ENCODE results near the gene ARMC7. TPM values are rescaled to one million over a fixed set of nuclear protein-coding genes. Genes with fewer than 3 reads are reported as not detected.
"Not testable (repeated sequence)": the region's sequence is repeated elsewhere in the genome, so short reads cannot be mapped to it uniquely, and the experiment has no call there.

ARMC7 gene
- total RNA-seq, 2 experiments from 2014 or later: 16.2 to 17.6 TPM

DNA sequence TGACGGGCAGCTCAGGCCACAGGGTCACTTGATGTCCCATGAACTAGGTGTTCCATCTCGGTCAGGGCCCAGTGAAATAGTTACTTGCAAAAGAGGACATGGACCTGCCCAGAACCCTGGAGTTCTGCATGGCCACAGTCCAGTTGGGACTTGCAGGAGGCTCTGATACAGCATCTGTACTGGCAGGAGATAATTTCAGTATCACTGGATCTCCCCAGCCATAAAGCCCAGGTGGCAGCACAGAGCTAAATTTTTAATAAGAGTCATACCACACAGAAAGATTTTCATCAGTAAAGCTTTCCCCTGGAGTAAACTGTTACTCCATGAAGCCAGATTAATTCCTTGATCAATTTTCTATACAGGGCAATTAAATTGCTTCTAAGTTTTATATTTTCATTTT, 40.0 kb upstream of the ARMC7 start:
- Mint-ChIP-seq H3K4me3 (no peak overlapping the region), H3K4me1 (peaks cover 21% of the 10 kb centered on the region), H3K27ac (no peak overlapping the region), H3K36me3 (peaks cover 2% of the 10 kb centered on the region), H3K9me3 (no peaks in the 10 kb centered on the region), H3K27me3 (no peaks in the 10 kb centered on the region)
- POLR2A ChIA-PET: interaction anchor here (0.7 kb wide), 1 partner anchor 44 kb away, joined by 3 read pairs; no protein-coding TSS in a partner anchor
- DNase-seq: no peak
- ATAC-seq (ENCODE audit: low read depth): peak; percentile 34

GRCh38 chr17:75071478-75072271, 38.1 kb upstream of the ARMC7 start:
- H3K27ac Mint-ChIP-seq, POLR2A ChIA-PET, H3K27me3 Mint-ChIP-seq: not testable (repeated sequence)

DNA sequence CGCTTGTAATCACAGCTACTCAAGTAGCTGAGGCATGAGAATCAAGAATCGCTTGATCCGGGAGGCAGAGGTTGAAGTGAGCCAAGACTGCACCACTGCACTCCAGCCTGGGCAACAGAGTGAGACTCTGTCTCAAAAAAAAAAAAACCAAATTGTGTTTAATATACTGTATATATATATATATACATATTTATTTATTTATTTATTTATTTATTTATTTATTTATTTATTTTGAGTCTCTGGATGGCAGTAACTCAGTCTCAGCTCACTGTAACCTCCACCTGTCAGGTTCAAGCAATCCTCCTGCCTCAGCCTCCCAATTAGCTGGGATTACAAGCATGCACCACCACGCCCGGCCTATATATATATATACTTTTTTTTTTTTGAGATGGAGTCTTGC, 36.9 kb upstream of the ARMC7 start:
- not testable (repeated sequence) for H3K4me3 Mint-ChIP-seq; ATAC-seq (ENCODE audit: low read depth); H3K27ac Mint-ChIP-seq; H3K4me1 Mint-ChIP-seq; H3K9me3 Mint-ChIP-seq; DNase-seq; H3K27me3 Mint-ChIP-seq; H3K36me3 Mint-ChIP-seq
- POLR2A ChIA-PET: interaction anchor here (0.9 to 1.5 kb wide), 4 partner anchors 15 to 37 kb away, joined by 3 to 5 read pairs (median 4); partner anchors contain the start of gene ARMC7

More at GRCh38 chr17:75071478-75072271, 38.1 kb upstream of the ARMC7 start:
- H3K4me3 Mint-ChIP-seq; H3K9me3 Mint-ChIP-seq; ATAC-seq (ENCODE audit: low read depth); DNase-seq; H3K36me3 Mint-ChIP-seq: not testable (repeated sequence)
- H3K4me1 Mint-ChIP-seq: peaks cover 11% of the 10 kb centered on the region

DNA sequence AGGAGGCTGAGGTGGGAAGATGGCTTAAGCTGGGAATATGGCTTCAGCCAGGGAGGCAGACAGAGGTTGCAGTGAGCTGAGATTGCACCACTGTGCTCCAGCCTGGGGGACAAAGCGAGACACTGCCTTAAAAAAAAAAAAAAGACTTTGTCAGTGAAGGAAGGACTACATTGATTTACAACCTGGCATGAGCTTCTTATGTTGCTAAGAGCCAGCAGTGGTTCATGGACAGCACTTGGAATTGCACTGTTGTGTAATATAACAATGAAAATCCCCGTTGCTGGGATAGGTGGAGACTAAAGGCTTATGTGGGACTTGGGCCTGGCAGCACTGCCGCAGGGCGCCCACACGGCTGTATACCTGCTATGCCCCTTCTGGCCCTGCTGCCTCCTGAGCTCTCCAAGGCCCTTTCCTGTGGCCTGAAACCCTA, 36.1 kb upstream of the ARMC7 start:
- Mint-ChIP-seq H3K9me3 (no peaks in the 10 kb centered on the region), H3K4me3 (no peak overlapping the region), H3K4me1 (peaks cover 3% of the 10 kb centered on the region), H3K27ac (no peak overlapping the region), H3K27me3 (no peaks in the 10 kb centered on the region), H3K36me3 (no peaks in the 10 kb centered on the region)
- ATAC-seq (ENCODE audit: low read depth) (no peak), DNase-seq (no peak)
- POLR2A ChIA-PET: interaction anchor here (0.8 to 1.5 kb wide), 5 partner anchors 15 to 40 kb away, joined by 3 to 5 read pairs (median 3); partner anchors contain the start of gene ARMC7

- Mint-ChIP-seq H3K4me3 (no peak overlapping the region), H3K27me3 (no peaks in the 10 kb centered on the region), H3K9me3 (no peaks in the 10 kb centered on the region), H3K36me3 (no peaks in the 10 kb centered on the region), H3K4me1 (no peaks in the 10 kb centered on the region), H3K27ac (no peak overlapping the region)
- ATAC-seq (ENCODE audit: low read depth) (no peak), DNase-seq (no peak)
- POLR2A ChIA-PET: interaction anchor here (0.8 to 1.5 kb wide), 2 partner anchors 35 to 40 kb away, joined by 3 to 5 read pairs; partner anchors contain the start of gene ARMC7
These were observed 35.2 kb upstream of the ARMC7 start for GRCh38 chr17:75074532-75074931.

GRCh38 chr17:75075597-75076336, 34.0 kb upstream of the ARMC7 start:
- ATAC-seq (ENCODE audit: low read depth) (no peak), DNase-seq (no peak)
- POLR2A ChIA-PET: interaction anchor here (0.5 to 1.2 kb wide), 2 partner anchors 12 to 81 kb away, joined by 4 to 5 read pairs; partner anchors contain the start of gene SLC16A5
- H3K4me1 Mint-ChIP-seq: no peaks in the 10 kb centered on the region
- H3K4me3 Mint-ChIP-seq: no peak overlapping the region
- no peaks in the 10 kb centered on the region for H3K27me3 Mint-ChIP-seq
- no peak overlapping the region for H3K27ac Mint-ChIP-seq
- H3K9me3 Mint-ChIP-seq: no peaks in the 10 kb centered on the region
- H3K36me3 Mint-ChIP-seq: no peaks in the 10 kb centered on the region

DNA sequence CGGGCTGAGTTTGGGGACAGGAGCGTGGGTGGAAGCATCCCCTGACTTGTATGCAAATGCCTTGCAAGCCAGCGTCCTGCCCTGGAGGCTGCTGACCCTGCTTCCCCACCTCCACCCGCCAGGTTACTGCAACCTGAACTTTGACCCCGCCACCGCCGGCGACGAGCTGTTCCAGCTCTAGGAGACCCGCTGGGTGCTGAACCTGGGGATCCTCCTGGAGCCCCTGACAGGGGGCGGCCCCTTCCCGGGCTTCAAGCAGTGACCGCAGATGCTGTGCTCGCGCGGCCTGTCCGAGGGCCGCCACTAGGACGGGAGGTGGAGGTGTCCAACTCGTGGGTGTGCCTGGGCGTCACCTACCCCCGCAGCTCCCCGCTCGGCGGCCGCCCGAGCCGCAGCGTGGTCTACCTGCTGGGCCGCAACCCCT, 32.7 kb upstream of the ARMC7 start:
- Mint-ChIP-seq H3K27me3 (no peaks in the 10 kb centered on the region), H3K4me1 (no peaks in the 10 kb centered on the region), H3K4me3 (peak overlapping the region; percentile 61), H3K36me3 (no peaks in the 10 kb centered on the region), H3K9me3 (no peaks in the 10 kb centered on the region), H3K27ac (no peak overlapping the region)
- POLR2A ChIA-PET: interaction anchor here (1.1 to 1.3 kb wide), 2 partner anchors 11 to 31 kb away, joined by 3 to 7 read pairs; partner anchors contain the start of genes ATP5PD, KCTD2 and SLC16A5
- peak; percentile 39 for DNase-seq
- ATAC-seq (ENCODE audit: low read depth): no peak

- no peaks in the 10 kb centered on the region for H3K4me1 Mint-ChIP-seq
- POLR2A ChIA-PET: interaction anchor here (1.1 to 1.3 kb wide), 2 partner anchors 10 to 31 kb away, joined by 3 to 7 read pairs; partner anchors contain the start of genes ATP5PD, KCTD2 and SLC16A5
- DNase-seq: peak; percentile 67
- peak overlapping the region; percentile 61 for H3K4me3 Mint-ChIP-seq
- no peaks in the 10 kb centered on the region for H3K9me3 Mint-ChIP-seq
- H3K36me3 Mint-ChIP-seq: no peaks in the 10 kb centered on the region
- no peak overlapping the region for H3K27ac Mint-ChIP-seq
- ATAC-seq (ENCODE audit: low read depth): peak; percentile 84
- H3K27me3 Mint-ChIP-seq: no peaks in the 10 kb centered on the region
These were observed 32.1 kb upstream of the ARMC7 start for GRCh38 chr17:75077496-75078283.

DNA sequence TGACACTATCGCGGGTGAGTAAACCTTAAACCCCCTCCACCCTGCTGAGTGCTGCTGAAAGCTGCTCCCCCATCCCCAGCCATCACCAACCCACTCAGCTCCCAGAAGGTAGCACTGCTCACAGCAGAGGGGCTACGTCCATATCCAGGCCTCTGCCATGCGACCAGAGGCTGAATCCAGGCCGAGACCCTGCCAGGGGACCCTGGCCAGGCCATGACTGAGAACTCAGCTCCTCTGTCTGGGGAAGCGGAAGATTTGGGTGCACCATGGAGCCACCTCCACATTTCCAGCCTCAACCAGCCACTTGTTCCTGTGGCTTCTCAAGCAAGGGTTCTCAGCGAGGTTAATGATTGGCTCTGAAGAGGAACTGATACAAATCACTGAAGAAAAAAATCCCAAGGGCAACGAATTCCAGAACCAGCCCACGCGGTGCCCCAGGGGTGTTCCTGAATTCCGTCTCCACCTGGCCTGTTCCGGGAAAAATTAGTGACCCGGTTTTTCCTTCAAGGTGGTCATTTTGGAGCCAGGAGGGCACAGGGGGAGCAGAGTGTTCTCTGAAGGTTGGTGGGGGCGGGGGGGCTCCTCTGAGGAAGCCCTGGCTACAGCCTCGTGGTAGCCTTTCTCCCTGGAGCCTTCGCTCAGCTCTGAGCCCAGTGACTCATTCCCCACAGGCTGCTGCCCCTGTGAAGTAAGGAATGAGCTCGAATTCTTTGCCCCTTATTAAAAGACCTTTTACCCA, 31.3 kb upstream of the ARMC7 start:
- H3K4me3 Mint-ChIP-seq: peak overlapping the region; percentile 35
- DNase-seq: no peak
- H3K27me3 Mint-ChIP-seq: no peaks in the 10 kb centered on the region
- POLR2A ChIA-PET: no interaction called here
- H3K9me3 Mint-ChIP-seq: no peaks in the 10 kb centered on the region
- no peaks in the 10 kb centered on the region for H3K4me1 Mint-ChIP-seq
- H3K27ac Mint-ChIP-seq: no peak overlapping the region
- H3K36me3 Mint-ChIP-seq: no peaks in the 10 kb centered on the region
- ATAC-seq (ENCODE audit: low read depth): no peak

- Mint-ChIP-seq H3K4me1 (peaks cover 3% of the 10 kb centered on the region), H3K4me3 (no peak overlapping the region), H3K36me3 (no peaks in the 10 kb centered on the region), H3K27ac (no peak overlapping the region), H3K9me3 (no peaks in the 10 kb centered on the region), H3K27me3 (no peaks in the 10 kb centered on the region)
- POLR2A ChIA-PET: no interaction called here
- DNase-seq: no peak
- no peak for ATAC-seq (ENCODE audit: low read depth)
These were observed 30.8 kb upstream of the ARMC7 start for GRCh38 chr17:75079023-75079373.

DNA sequence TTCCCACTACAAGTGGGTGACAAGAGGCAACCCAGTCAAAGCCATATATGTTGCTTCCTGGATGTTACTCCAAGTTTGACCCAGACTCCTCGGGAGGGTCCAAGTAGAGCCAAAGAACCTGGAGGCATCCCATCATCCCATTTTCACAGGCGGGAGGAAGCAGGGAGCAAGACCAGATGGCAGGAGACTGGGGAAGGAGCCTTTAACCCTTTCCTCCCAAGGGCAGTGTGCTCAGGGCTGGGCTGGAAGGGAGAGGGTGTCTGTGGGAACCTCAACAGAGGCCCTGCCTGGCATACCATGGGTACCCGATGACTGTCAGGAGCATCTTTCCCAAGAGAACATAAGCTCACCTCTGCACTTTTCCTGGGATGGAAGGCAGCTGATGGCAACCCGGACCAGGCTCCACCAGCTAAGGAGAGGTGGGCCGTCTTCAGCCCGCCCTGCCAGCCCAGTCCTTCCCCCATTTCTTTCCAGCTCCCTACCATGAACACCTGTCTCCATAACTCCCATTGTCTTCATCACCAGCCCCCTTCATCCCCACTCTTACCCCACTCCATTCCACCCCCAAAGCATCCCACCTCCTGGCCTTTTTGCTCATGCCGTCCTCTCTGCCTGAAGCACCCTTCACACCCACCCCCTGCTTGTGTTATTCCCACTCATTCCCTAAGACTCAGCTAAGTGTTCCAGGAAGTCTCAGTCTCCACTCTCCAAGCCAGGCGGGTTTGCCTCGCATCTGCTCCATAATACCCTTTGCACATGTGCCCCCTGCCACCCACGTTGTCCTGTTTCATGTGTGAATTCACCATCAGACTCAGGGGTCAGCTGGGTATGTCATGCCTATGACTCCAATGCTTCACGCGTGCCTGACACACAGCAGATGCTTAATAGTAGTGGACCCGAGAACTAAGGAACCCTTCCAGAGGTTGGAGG, 27.9 kb upstream of the ARMC7 start:
- DNase-seq (no peak), ATAC-seq (ENCODE audit: low read depth) (no peak)
- POLR2A ChIA-PET: no interaction called here
- Mint-ChIP-seq H3K9me3 (no peaks in the 10 kb centered on the region), H3K27me3 (no peaks in the 10 kb centered on the region), H3K36me3 (no peaks in the 10 kb centered on the region), H3K27ac (no peak overlapping the region), H3K4me3 (no peak overlapping the region), H3K4me1 (peaks cover 9% of the 10 kb centered on the region)

GRCh38 chr17:75082683-75083082, 27.1 kb upstream of the ARMC7 start:
- Mint-ChIP-seq H3K4me1 (peaks cover 13% of the 10 kb centered on the region), H3K4me3 (no peak overlapping the region), H3K27ac (no peak overlapping the region), H3K9me3 (no peaks in the 10 kb centered on the region), H3K27me3 (no peaks in the 10 kb centered on the region), H3K36me3 (no peaks in the 10 kb centered on the region)
- no peak for DNase-seq
- no peak for ATAC-seq (ENCODE audit: low read depth)
- POLR2A ChIA-PET: no interaction called here

Measured in activated naive CD8-positive, alpha-beta T cell treated with anti-CD3 and anti-CD28 coated beads, Interleukin-2, amount 10 ng/mL, durations not matched to agents 7 days and 5 days (primary cell).